RWPE2 (cell line): ENCODE measurements around the gene MTCH2.

Experiments
- ATAC-seq: fragments of 200-7000 bp; cut with Tn5 transposase; 3 replicates; pipeline ENCODE4 v1.9.1; 2021; ENCODE audit warnings: low read depth
- DNase-seq: peaks from one replicate; pipeline ENCODE4 v3.0.0-alpha.2; 2020; ENCODE audit warnings: low spot score
- H3K27ac ChIP-seq: fragments of 450-650 bp; 2 replicates; pipeline ENCODE4 v1.5.1; 2017; ENCODE audit warnings: mild to moderate bottlenecking; ENCODE audit not compliant: poor library complexity, severe bottlenecking
- H3K27me3 ChIP-seq: fragments of 250-450 bp; sonication (Bioruptor Pico); 2 replicates; pipeline ENCODE4 v1.5.1; 2021; ENCODE audit warnings: mild to moderate bottlenecking, moderate library complexity; ENCODE audit not compliant: insufficient read depth, poor library complexity, severe bottlenecking
- H3K36me3 ChIP-seq: fragments of 250-450 bp; sonication (Bioruptor Pico); 2 replicates; pipeline ENCODE4 v1.5.1; 2020; ENCODE audit warnings: low read depth, mild to moderate bottlenecking, moderate library complexity
- H3K4me1 ChIP-seq: fragments of 250-450 bp; sonication (Bioruptor Pico); 2 replicates; pipeline ENCODE4 v1.5.1; 2021; ENCODE audit warnings: mild to moderate bottlenecking, moderate library complexity; ENCODE audit not compliant: insufficient read depth, poor library complexity, severe bottlenecking
- H3K4me3 ChIP-seq: fragments of 250-450 bp; sonication (Bioruptor Pico); 2 replicates; pipeline ENCODE4 v1.5.1; 2021; ENCODE audit warnings: mild to moderate bottlenecking, moderate library complexity; ENCODE audit not compliant: severe bottlenecking
- H3K9me3 ChIP-seq: fragments of 250-450 bp; sonication (Bioruptor Pico); 2 replicates; pipeline ENCODE4 v1.5.1; 2021; ENCODE audit warnings: mild to moderate bottlenecking, moderate library complexity; ENCODE audit not compliant: severe bottlenecking
- CTCF ChIP-seq: fragments of 450-650 bp; IDR thresholded peaks from one replicate; pipeline ENCODE4 v1.5.1; 2017; ENCODE audit warnings: mild to moderate bottlenecking, moderate library complexity; ENCODE audit not compliant: poor library complexity, severe bottlenecking

The MTCH2 gene

GRCh38 chr11:47572715-47573255 lies 69.6 kb downstream of the MTCH2 start:
- no peak for TF ChIP-seq CTCF
- H3K27me3 ChIP-seq: no peaks in the 10 kb centered on the region
- H3K36me3 ChIP-seq: peaks cover 89% of the 10 kb centered on the region
- no peaks in the 10 kb centered on the region for H3K9me3 ChIP-seq
- H3K27ac ChIP-seq: peak overlapping the region; percentile 37
- H3K4me3 ChIP-seq: no peak overlapping the region
- DNase-seq (no peak), ATAC-seq (no peak)
- H3K4me1 ChIP-seq: peaks cover 11% of the 10 kb centered on the region

GRCh38 chr11:47571895-47572294 lies 70.5 kb downstream of the MTCH2 start:
- Histone ChIP-seq H3K9me3 (no peaks in the 10 kb centered on the region), H3K36me3 (peaks cover 89% of the 10 kb centered on the region), H3K4me1 (peaks cover 9% of the 10 kb centered on the region), H3K27ac (peak overlapping the region; percentile 37), H3K27me3 (no peaks in the 10 kb centered on the region), H3K4me3 (no peak overlapping the region)
- DNase-seq: no peak
- no peak for TF ChIP-seq CTCF
- peak; percentile 85 for ATAC-seq

- Histone ChIP-seq H3K4me3 (no peak overlapping the region), H3K27ac (peak overlapping the region; percentile 37), H3K27me3 (no peaks in the 10 kb centered on the region), H3K4me1 (peaks cover 12% of the 10 kb centered on the region), H3K36me3 (peaks cover 83% of the 10 kb centered on the region), H3K9me3 (no peaks in the 10 kb centered on the region)
- no peak for ATAC-seq
- no peak for TF ChIP-seq CTCF
- DNase-seq: no peak
These were observed 71.0 kb downstream of the MTCH2 start for GRCh38 chr11:47571357-47571729.

- ATAC-seq (no peak), DNase-seq (no peak)
- Histone ChIP-seq H3K27ac (no peak overlapping the region), H3K27me3 (no peaks in the 10 kb centered on the region), H3K36me3 (peaks cover 81% of the 10 kb centered on the region), H3K4me1 (peaks cover 12% of the 10 kb centered on the region), H3K4me3 (no peak overlapping the region), H3K9me3 (no peaks in the 10 kb centered on the region)
- no peak for TF ChIP-seq CTCF
These were observed 71.6 kb downstream of the MTCH2 start for GRCh38 chr11:47570651-47571356.

GRCh38 chr11:47569646-47570045 lies 72.7 kb downstream of the MTCH2 start:
- Histone ChIP-seq H3K27me3 (no peaks in the 10 kb centered on the region), H3K27ac (no peak overlapping the region), H3K36me3 (peaks cover 71% of the 10 kb centered on the region), H3K4me1 (peaks cover 12% of the 10 kb centered on the region), H3K4me3 (no peak overlapping the region), H3K9me3 (no peaks in the 10 kb centered on the region)
- ATAC-seq: no peak
- DNase-seq: no peak
- no peak for TF ChIP-seq CTCF
